Activated gamma-delta T cell treated with Interleukin-2 at 50 U/mL for 16 hours (primary cell): Measurements from ENCODE around the gene PTGES2.

ENCODE experiments used
- DNase-seq: peaks from one replicate; pipeline ENCODE4 v3.0.0-alpha.2; 2020

The PTGES2 gene

GRCh38 chr9:128153060-128153946, 25.8 kb upstream of the PTGES2 start:
- no peak for DNase-seq

- no peak for DNase-seq
These were observed 24.9 kb upstream of the PTGES2 start for GRCh38 chr9:128152133-128153059.

GRCh38 chr9:128151309-128152132, 24.0 kb upstream of the PTGES2 start:
- no peak for DNase-seq

DNA sequence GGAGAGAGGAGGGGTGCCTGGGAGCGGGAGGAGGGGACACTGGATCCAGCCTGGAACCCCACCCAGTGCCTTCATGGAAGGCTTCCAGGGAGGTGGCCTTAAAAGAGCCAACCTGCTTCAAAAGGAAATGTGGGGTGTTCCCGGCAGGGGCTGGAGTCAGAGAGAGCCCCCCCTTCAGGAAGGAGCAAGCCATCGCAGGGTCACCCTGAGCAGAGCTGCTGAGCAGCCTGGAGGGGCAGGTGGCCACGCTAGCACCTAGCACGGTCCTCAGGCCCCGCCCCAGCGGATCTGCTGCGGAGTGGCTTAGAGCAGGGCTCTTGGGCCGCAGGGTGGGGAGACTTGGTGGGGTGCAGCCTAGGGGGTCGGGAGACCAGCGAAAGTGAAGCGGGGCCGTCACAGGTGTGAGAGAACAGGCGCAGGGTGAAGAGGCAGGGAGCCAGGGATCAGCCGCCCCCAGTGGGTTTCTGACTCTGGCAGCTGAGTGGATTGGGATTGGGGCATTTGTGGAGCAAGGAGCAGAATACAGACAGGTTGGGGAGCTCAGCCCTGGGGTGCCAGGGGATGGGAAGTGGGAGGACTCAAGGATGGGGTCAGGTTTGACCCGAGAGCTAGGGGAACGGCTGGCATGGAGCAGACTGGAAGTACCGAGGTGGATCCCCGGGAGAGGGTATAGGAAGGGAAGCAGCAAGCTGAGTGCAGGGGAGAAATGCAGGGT, 23.2 kb upstream of the PTGES2 start:
- no peak for DNase-seq

- no peak for DNase-seq
These were observed 22.5 kb upstream of the PTGES2 start for GRCh38 chr9:128149951-128150593.

- no peak for DNase-seq
These were observed 21.6 kb upstream of the PTGES2 start, which contains the start of gene LCN2 for GRCh38 chr9:128149001-128149701. Gene LCN2, plus strand, starts transcription at chr9:128149453. Its CDS starts 73 bp downstream, at chr9:128149526.

- no peak for DNase-seq
These were observed 21.0 kb upstream of the PTGES2 start for GRCh38 chr9:128148509-128149000.

DNA sequence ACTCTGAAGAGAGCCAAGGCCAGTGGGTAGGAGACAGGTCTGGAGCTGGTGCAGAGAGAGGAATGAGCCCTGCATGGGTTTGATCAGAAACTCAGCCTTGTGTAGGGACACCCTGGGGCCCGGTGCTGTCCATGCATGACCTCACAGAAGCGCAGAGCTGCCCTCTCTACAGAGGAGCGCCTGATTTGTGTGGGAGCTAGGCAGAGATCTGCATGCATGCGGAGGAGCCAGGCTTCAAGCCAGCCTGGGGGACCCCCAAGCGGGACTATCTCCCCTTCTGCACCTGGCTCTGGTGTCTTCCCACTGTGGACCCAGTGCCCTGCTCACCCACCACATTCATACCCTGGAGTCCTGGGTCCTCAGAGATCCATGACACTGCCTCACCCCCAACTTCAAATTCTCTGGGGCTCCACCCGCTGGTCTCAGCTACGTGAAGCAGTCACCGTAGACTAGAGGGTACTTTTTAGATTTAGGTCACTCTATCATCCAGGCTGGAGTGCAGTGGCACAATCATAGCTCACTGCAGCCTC, 19.1 kb upstream of the PTGES2 start:
- DNase-seq = no peak

GRCh38 chr9:128145951-128146351, 18.4 kb upstream of the PTGES2 start:
- no peak for DNase-seq

- DNase-seq = no peak
These were observed 18.0 kb upstream of the PTGES2 start for GRCh38 chr9:128145536-128145935.

- no peak for DNase-seq
These were observed 17.0 kb upstream of the PTGES2 start for GRCh38 chr9:128144239-128145181.

DNA sequence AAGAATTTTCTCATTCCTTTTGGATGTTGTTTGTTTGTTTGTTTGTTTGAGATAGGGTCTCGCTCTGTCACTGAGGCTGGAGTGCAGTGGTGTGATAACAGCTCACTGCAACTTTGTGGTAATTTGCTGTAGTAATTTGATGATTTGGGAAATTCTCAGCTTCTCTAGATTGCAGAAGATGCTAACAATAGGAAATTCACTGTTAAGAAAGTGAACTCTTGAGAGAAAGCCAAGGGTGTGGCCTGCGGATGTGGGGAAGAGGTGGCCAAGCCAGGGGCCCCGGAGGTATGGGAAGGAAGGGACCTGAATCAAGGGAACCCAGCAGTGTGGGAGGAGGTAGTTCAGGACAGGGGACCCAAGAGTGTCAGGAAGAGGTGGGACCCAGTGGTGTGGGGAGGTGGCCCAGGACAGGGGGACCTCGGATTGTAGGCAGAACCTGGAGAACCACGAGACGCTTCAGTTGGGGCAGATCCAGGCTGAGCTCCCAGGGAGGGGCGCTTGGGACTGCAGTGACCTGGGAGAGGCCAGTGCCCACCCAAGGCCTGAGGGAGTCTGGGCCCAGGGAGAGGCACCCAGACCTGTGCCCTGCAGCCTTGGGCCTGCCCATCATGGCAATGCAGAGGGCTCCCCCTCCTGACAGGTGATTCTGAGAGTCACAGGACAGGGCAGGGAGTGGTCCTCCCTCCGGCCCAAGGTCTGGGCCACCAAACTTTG, 16.2 kb upstream of the PTGES2 start:
- DNase-seq = no peak

- DNase-seq = no peak
These were observed 15.1 kb upstream of the PTGES2 start for GRCh38 chr9:128142596-128142995.

DNA sequence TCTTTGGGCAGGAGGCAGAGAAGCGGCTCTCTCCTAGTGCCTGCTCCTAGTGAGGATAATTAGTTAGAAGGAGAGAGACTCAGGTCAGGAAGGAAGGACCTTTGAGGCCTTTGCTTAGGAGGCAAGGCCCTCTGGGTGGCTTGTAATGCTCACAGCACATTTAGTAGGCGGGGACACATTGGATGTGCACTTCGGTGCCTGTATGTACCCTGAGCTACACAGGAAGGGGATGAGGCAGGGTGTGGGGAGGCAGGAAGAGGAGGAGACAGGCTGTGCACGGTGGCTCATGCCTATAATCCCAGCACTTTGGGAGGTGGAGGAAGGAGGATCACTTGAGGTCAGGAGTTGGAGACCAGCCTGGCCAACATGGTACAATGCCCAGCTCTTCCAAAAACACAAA, 14.5 kb upstream of the PTGES2 start:
- DNase-seq = no peak

DNA sequence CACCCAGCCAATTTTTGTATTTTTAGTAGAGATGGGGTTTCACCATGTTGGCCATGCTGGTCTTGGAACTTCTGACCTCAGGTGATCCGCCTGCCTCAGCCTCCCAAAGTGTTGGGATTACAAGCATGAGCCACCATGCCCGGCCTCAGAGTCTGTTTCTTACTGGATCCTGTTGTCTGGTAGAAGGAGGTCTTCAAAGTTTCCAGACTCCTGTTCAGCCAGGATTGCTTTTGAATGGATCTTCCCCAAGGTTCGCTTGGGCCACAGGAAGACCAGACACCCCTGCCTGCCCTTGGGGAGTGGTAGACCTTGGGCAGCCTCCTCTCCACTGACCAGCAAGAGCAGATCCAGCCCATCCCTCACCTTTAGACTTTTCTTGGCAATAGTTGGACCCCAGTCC, 14.1 kb upstream of the PTGES2 start:
- no peak for DNase-seq

DNA sequence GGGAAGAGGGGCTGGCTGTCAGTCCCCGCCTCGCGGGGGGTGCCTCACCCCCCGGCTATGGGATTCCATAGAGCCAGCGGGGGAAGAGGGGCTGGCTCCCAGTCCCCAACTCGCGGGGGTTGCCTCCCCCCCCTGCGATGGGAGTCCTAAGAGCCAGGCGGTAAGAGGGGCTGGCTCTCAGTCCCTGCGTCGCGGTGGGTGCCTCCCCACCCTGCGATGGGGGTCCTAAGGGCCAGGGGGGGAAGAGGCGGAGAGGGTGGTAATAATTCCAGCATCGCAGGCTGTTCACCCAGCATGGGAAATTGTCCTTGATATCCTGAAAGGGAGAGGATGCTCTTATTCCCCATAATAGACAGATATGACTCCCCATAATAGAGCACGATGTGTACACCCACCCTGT, 12.1 kb upstream of the PTGES2 start:
- no peak for DNase-seq

DNA sequence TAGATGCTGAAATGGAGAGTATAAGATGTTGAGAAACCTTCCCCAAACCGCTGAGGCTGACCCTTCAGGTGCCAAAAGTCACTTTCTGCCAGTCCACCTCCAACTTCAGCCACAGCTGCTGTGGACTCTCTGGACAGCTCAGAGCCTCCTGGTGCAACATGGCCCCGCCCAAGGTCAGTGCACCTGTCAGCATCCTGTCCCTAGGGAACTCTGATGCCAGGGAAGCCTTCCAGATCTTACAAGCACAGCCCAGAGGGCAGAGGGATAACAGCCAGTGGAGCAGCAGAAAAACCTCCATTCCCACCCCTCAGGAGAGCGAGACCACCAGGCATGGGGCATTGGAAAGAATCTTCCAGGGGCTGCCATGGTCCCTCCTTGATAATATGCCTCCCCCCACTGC, 10.5 kb upstream of the PTGES2 start:
- DNase-seq = no peak
